Large intestine (tissue), 3 donors: ENCODE results near the gene BABAM2. TPM values are rescaled to one million over a fixed set of nuclear protein-coding genes. Genes with fewer than 3 reads are reported as not detected.

Experiments
- DNase-seq, 2 donors: peaks; one replicate each; pipeline versions ENCODE4 v3.0.0 to v3.0.0-alpha.2; 2013
- H3K27ac ChIP-seq: one replicate; pipeline ENCODE4 v1.5.1; 2013; ENCODE audit warnings: low read length
- H3K27me3 ChIP-seq: 2 replicates; pipeline ENCODE4 v1.6.1; 2013; ENCODE audit warnings: low read length; ENCODE audit not compliant: control insufficient read depth, insufficient read depth
- H3K36me3 ChIP-seq: 2 replicates; pipeline ENCODE4 v1.6.1; 2013; ENCODE audit warnings: low read length; ENCODE audit not compliant: control insufficient read depth, insufficient read depth
- H3K4me1 ChIP-seq: one replicate; pipeline ENCODE4 v1.6.1; 2013; ENCODE audit warnings: low read length; ENCODE audit not compliant: control insufficient read depth, insufficient read depth
- H3K4me3 ChIP-seq: one replicate; pipeline ENCODE4 v1.5.1; 2013; ENCODE audit warnings: low read length
- H3K9me3 ChIP-seq: one replicate; pipeline ENCODE4 v1.6.1; 2013; ENCODE audit warnings: mild to moderate bottlenecking, low read depth, low read length, moderate library complexity; ENCODE audit not compliant: control insufficient read depth
- WGBS: methylation state at CpG from one replicate; pipeline ENCODE4 v1.1.5; 2013; ENCODE audit warnings: low lambda C conversion rate; ENCODE audit not compliant: insufficient coverage; 5-methylcytosine and 5-hydroxymethylcytosine counted together
- polyA plus RNA-seq: library from polyadenylated mRNA; unstranded; fragments of 120-200 nt; gene quantifications from one replicate; pipeline ENCODE4 v1.2.1, GENCODE V29; 2013

Gene BABAM2
- polyA plus RNA-seq, 1 donor = 32.0 TPM

DNA sequence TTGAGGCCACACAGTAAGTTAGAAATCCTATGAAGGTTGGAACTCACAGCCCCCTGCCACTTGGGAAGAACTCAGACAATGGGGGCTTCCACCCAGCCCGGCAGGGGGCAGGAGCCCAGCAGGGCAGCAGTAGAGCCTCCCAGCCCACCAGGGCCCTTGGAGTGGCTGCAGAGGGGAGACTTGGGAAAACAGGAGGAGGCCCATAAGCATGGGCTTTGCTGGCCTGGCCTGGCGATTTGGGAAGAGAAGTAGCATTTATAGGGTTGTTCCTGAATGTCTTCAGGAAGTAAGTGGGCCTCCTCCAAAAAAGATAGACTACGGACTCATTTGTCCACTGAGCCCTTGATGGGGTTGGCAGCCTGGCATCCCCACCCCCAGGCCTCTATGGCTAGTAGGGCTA, 484.7 kb downstream of the BABAM2 start:
- no peaks in the 10 kb centered on the region for H3K9me3 ChIP-seq
- no peaks in the 10 kb centered on the region for H3K36me3 ChIP-seq
- WGBS = no CpG with 5 or more reads among the region's 3 CpGs
- H3K27me3 ChIP-seq = no peaks in the 10 kb centered on the region
- H3K27ac ChIP-seq = no peak overlapping the region
- DNase-seq = no peak
- H3K4me1 ChIP-seq = peaks cover 55% of the 10 kb centered on the region
- no peak overlapping the region for H3K4me3 ChIP-seq

DNA sequence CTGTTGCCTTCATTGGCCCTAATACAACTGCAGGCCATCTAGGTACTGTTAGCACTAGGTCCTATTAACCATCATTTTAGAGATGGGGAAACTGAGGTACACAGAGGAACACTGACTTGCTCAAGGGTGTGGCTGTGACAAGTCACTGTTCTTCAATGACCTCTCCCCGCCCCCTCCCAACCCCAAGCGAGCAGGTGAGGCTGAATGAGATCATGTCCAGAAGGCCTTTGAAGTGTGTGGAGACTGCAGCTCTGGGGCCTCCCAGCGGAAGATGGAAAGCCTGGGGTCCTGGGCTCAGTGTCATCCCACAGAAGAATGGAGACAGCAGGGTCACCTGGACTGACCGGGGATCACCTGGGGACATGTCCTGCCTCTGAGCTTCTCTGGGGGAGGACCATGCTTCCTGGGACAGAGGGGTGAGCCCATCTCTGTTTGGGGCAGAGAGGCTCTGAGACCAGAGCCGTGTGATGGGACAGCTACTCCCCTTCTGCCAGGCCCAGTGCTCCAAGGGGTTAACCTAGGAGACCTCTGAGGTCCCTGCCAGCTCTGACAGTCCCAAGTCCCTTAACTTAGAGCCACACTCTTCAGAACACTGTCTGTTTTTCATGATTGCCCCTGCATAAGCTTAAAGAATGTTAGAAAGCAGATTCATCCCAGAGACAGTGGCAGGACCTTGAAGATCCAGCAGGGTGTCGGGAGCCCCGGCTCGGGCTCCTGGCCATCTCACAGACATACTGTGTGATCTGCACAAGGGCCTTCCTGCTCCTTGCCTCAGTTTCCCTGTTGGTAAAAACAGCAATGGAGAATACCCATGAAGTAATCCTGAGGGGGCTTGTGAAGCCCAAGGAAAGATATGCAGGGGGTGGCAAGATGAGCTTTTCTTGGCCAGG, 485.5 kb downstream of the BABAM2 start:
- WGBS = no CpG with 5 or more reads among the region's 8 CpGs
- DNase-seq = no peak
- H3K9me3 ChIP-seq = no peaks in the 10 kb centered on the region
- H3K4me3 ChIP-seq = no peak overlapping the region
- H3K4me1 ChIP-seq = peaks cover 60% of the 10 kb centered on the region
- H3K27me3 ChIP-seq = no peaks in the 10 kb centered on the region
- H3K36me3 ChIP-seq = no peaks in the 10 kb centered on the region
- no peak overlapping the region for H3K27ac ChIP-seq

DNA sequence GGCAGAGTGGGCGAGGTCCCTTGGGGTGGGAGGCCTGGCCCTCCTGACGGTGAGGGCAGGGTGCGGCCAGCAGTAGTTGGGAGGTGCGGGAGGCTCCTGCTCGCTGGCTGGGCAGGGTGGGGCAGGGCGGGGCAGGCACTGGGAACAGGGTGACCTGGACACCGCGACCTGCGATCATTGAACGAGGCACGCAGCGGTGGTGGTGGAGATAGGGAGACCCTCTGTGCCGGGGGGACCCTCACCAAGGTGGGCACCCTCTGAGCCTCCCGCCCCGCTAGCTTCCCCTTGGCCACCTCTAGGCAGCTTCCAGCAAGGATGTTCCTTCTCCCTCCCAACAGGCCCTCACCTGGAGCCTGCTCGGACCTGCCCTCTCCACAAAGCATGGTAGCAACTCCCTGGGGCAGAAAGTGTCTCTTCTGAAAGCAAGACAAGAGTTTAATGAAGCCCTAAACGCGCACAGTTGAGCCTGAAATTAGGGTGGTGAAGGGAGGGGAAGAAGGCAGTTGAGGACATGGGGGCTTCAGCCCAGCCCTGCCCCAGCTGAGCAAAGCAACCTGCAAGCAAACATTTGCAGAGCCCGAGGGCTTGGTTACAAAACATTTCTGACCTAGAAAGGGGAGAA, 486.8 kb downstream of the BABAM2 start:
- H3K4me3 ChIP-seq = no peak overlapping the region
- peaks cover 73% of the 10 kb centered on the region for H3K4me1 ChIP-seq
- no peaks in the 10 kb centered on the region for H3K27me3 ChIP-seq
- no peaks in the 10 kb centered on the region for H3K36me3 ChIP-seq
- H3K9me3 ChIP-seq = no peaks in the 10 kb centered on the region
- WGBS = no CpG with 5 or more reads among the region's 19 CpGs
- peak; percentile 71 to 84 for DNase-seq
- H3K27ac ChIP-seq = peak overlapping the region; percentile 47

GRCh38 chr2:28377984-28378678, 487.6 kb downstream of the BABAM2 start:
- Histone ChIP-seq H3K9me3 (no peaks in the 10 kb centered on the region), H3K36me3 (no peaks in the 10 kb centered on the region), H3K4me1 (peaks cover 81% of the 10 kb centered on the region), H3K27me3 (no peaks in the 10 kb centered on the region), H3K4me3 (no peak overlapping the region), H3K27ac (peak overlapping the region; percentile 47)
- no CpG with 5 or more reads among the region's 9 CpGs for WGBS
- peak; percentile 65 to 81 for DNase-seq

- Histone ChIP-seq H3K27ac (peak overlapping the region; percentile 47), H3K9me3 (no peaks in the 10 kb centered on the region), H3K4me1 (peaks cover 85% of the 10 kb centered on the region), H3K4me3 (no peak overlapping the region), H3K27me3 (no peaks in the 10 kb centered on the region), H3K36me3 (no peaks in the 10 kb centered on the region)
- no CpG with 5 or more reads among the region's 16 CpGs for WGBS
- no peak for DNase-seq
Measured at GRCh38 chr2:28378679-28379584, 488.4 kb downstream of the BABAM2 start.

- no CpG with 5 or more reads among the region's 6 CpGs for WGBS
- Histone ChIP-seq H3K27me3 (no peaks in the 10 kb centered on the region), H3K27ac (peak overlapping the region; percentile 89), H3K4me3 (no peak overlapping the region), H3K36me3 (no peaks in the 10 kb centered on the region), H3K4me1 (peaks cover 82% of the 10 kb centered on the region), H3K9me3 (no peaks in the 10 kb centered on the region)
- DNase-seq = peak in 1 of 2 donors; percentile 55
Measured at GRCh38 chr2:28380219-28380618, 489.7 kb downstream of the BABAM2 start.

GRCh38 chr2:28381225-28382180, 491.0 kb downstream of the BABAM2 start:
- Histone ChIP-seq H3K27me3 (no peaks in the 10 kb centered on the region), H3K36me3 (no peaks in the 10 kb centered on the region), H3K27ac (peak overlapping the region; percentile 89), H3K4me3 (no peak overlapping the region), H3K9me3 (no peaks in the 10 kb centered on the region), H3K4me1 (peaks cover 70% of the 10 kb centered on the region)
- DNase-seq = peak; percentile 81 to 94
- no CpG with 5 or more reads among the region's 12 CpGs for WGBS

- H3K27me3 ChIP-seq = no peaks in the 10 kb centered on the region
- peak overlapping the region; percentile 89 for H3K27ac ChIP-seq
- no CpG with 5 or more reads among the region's 7 CpGs for WGBS
- H3K9me3 ChIP-seq = no peaks in the 10 kb centered on the region
- no peak overlapping the region for H3K4me3 ChIP-seq
- peak; percentile 74 to 87 for DNase-seq
- no peaks in the 10 kb centered on the region for H3K36me3 ChIP-seq
- H3K4me1 ChIP-seq = peaks cover 58% of the 10 kb centered on the region
Measured at GRCh38 chr2:28382755-28383154, 492.2 kb downstream of the BABAM2 start.
